Measurements from ENCODE around the gene DNAL1.

GRCh38 chr14:73630009-73630780 is 14.6 kb upstream of the DNAL1 start:
- TF ChIP-seq ELK1 (IDR thresholded peaks at IDR 0.05; ENCODE audit: low read depth, low read length) = no peak
- TF ChIP-seq RFX5 (IDR thresholded peaks at IDR 0.05; ENCODE audit: low read depth, low read length) = no peak
- no peak for TF ChIP-seq CTCF (IDR thresholded peaks at IDR 0.05 in 2 of 3, conservative IDR thresholded peaks at IDR 0.05 in 1 of 3; ENCODE audit: control insufficient read depth in 2 of 3, extremely low read depth in 1 of 3, insufficient read depth in 1 of 3, low read depth in 3 of 3, low read length in 3 of 3)
- TF ChIP-seq PBX3 (IDR thresholded peaks at IDR 0.05; ENCODE audit: insufficient replicate concordance, low read depth, low read length) = no peak

Data from GM12878 (cell line).